Uterus (tissue), 4 donors: Measurements from ENCODE around the gene RASL12. TPM values are rescaled to one million over a fixed set of nuclear protein-coding genes. Genes with fewer than 3 reads are reported as not detected.

Experiments used
- DNase-seq, 2 donors: peaks; one replicate each; pipeline ENCODE4 v3.0.0-alpha.2; 2019 to 2020
- H3K27ac ChIP-seq, 2 donors: fragments of 200-600 bp; sonication (generic); 1 replicate in 1 of 2; 2 replicates in 1 of 2; pipeline ENCODE4 v1.5.1; 2016 to 2018
- H3K27me3 ChIP-seq, 2 donors: fragments of 200-600 bp; sonication (generic); one replicate each; pipeline ENCODE4 v1.5.1; 2018 to 2019; ENCODE audit warnings: control low read depth in 1 of 2
- H3K36me3 ChIP-seq, 2 donors: fragments of 200-600 bp; sonication (generic); one replicate each; pipeline ENCODE4 v1.5.1; 2019; ENCODE audit warnings: control low read depth in 1 of 2
- H3K4me1 ChIP-seq, 2 donors: fragments of 200-600 bp; sonication (generic); one replicate each; pipeline ENCODE4 v1.5.1; 2018 to 2019; ENCODE audit warnings: control low read depth in 1 of 2
- H3K4me3 ChIP-seq, 2 donors: fragments of 200-600 bp; sonication (generic); 1 replicate in 1 of 2; 2 replicates in 1 of 2; pipeline ENCODE4 v1.5.1; 2018 to 2019; ENCODE audit warnings: mild to moderate bottlenecking in 1 of 2
- H3K9me3 ChIP-seq, 2 donors: fragments of 200-600 bp; sonication (generic); one replicate each; pipeline ENCODE4 v1.5.1; 2019; ENCODE audit warnings: control low read depth in 1 of 2
- POLR2A ChIP-seq, 2 donors: fragments of 450-650 bp; IDR thresholded peaks; one replicate each; pipeline ENCODE4 v1.6.1; 2016; ENCODE audit warnings: antibody characterized with exemption in 2 of 2, mild to moderate bottlenecking in 1 of 2, moderate library complexity in 1 of 2
- intact Hi-C: fragments of 100-400 bp; cut with DNase I; formaldehyde crosslinking; loops from one replicate; pipeline ENCODE4 v1.15.1; 2023; ENCODE audit warnings: low total_unique reads
- total RNA-seq, 4 donors: library from RNA; depleted of rRNA in 3 of 4; stranded (reverse); fragments of >200 nt in 3 of 4; gene quantifications; one replicate each; pipeline versions ENCODE4 v1.1.0 to v1.2.4, GENCODE V29; 2014 to 2023
- TF ChIP-seq, protein P1 (sequence below), 4 experiments: fragments of 200-600 bp in 2 of 4; fragments of 450-650 bp in 2 of 4; sonication (generic) in 2 of 4; IDR thresholded peaks; one replicate each; pipeline ENCODE4 v1.5.1; 2016 to 2019; ENCODE audit warnings: antibody characterized with exemption in 4 of 4, mild to moderate bottlenecking in 2 of 4, moderate library complexity in 1 of 4
- donor health status: DM: yes; HTN: yes; CAD: no.

RASL12 gene
- total RNA-seq, 4 donors from 2014 or later, result 65.3 to 116 (median 76.6) TPM

- H3K4me3 ChIP-seq, result peak within 1 kb of the TSS; percentile 75 to 89
- DNase-seq, result peak; percentile 91 to 95
- no peaks in the 10 kb centered on the region for H3K4me1 ChIP-seq
- peak within 1 kb of the TSS; percentile 75 to 81 for H3K27ac ChIP-seq
- no peaks in the 10 kb centered on the region for H3K36me3 ChIP-seq
- H3K9me3 ChIP-seq, result no peaks in the 10 kb centered on the region
- TF ChIP-seq POLR2A (IDR thresholded peaks at IDR 0.05), result peak; percentile 94 to 95
- TF ChIP-seq, protein P1, sequence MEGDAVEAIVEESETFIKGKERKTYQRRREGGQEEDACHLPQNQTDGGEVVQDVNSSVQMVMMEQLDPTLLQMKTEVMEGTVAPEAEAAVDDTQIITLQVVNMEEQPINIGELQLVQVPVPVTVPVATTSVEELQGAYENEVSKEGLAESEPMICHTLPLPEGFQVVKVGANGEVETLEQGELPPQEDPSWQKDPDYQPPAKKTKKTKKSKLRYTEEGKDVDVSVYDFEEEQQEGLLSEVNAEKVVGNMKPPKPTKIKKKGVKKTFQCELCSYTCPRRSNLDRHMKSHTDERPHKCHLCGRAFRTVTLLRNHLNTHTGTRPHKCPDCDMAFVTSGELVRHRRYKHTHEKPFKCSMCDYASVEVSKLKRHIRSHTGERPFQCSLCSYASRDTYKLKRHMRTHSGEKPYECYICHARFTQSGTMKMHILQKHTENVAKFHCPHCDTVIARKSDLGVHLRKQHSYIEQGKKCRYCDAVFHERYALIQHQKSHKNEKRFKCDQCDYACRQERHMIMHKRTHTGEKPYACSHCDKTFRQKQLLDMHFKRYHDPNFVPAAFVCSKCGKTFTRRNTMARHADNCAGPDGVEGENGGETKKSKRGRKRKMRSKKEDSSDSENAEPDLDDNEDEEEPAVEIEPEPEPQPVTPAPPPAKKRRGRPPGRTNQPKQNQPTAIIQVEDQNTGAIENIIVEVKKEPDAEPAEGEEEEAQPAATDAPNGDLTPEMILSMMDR (IDR thresholded peaks at IDR 0.05), result peak; percentile 12 to 42 (median 20)
- intact Hi-C loops, result no loop called here
- no peaks in the 10 kb centered on the region for H3K27me3 ChIP-seq
Observed at GRCh38 chr15:65028921-65029735, 38.7 kb downstream of the RASL12 start, which contains the start of gene MTFMT. Gene MTFMT, minus strand, starts transcription at chr15:65029639. Its CDS starts 26 bp downstream, at chr15:65029613.

GRCh38 chr15:65028338-65028737, 39.5 kb downstream of the RASL12 start:
- peak overlapping the region; percentile 75 to 89 for H3K4me3 ChIP-seq
- peak overlapping the region in 1 of 2 donors; percentile 5 for H3K27ac ChIP-seq
- TF ChIP-seq POLR2A (IDR thresholded peaks at IDR 0.05), result no peak
- TF ChIP-seq, protein P1 (IDR thresholded peaks at IDR 0.05), result no peak
- no peaks in the 10 kb centered on the region for H3K4me1 ChIP-seq
- no peaks in the 10 kb centered on the region for H3K9me3 ChIP-seq
- no peak for DNase-seq
- no peaks in the 10 kb centered on the region for H3K27me3 ChIP-seq
- intact Hi-C loops, result no loop called here
- no peaks in the 10 kb centered on the region for H3K36me3 ChIP-seq

DNA sequence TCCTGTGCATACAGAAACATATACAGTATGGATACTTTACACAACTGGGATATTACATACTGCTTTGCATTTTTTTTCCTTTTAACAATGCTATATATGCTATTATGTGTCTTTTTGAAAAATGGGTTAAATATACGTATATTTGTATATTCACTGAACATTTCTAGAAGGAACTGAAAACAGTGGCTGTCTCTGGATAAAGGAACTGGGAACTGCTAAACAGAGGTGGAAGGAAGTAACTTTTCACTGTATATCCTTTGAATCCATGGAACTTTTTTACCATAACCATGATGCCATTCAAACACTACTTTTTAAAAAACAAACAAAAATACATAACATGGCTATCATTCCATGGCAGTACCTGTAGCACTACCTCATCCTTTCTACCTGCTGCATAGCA, 40.2 kb downstream of the RASL12 start:
- no peak for DNase-seq
- TF ChIP-seq POLR2A (IDR thresholded peaks at IDR 0.05), result no peak
- TF ChIP-seq, protein P1 (IDR thresholded peaks at IDR 0.05), result no peak
- Histone ChIP-seq H3K27ac (no peak overlapping the region), H3K4me1 (no peaks in the 10 kb centered on the region), H3K36me3 (no peaks in the 10 kb centered on the region), H3K9me3 (no peaks in the 10 kb centered on the region), H3K27me3 (no peaks in the 10 kb centered on the region), H3K4me3 (no peak overlapping the region)
- intact Hi-C loops, result no loop called here

- intact Hi-C loops, result no loop called here
Observed at GRCh38 chr15:65026756-65027155, 41.0 kb downstream of the RASL12 start.

GRCh38 chr15:65021488-65021887, 46.3 kb downstream of the RASL12 start:
- TF ChIP-seq POLR2A (IDR thresholded peaks at IDR 0.05), result no peak
- TF ChIP-seq, protein P1 (IDR thresholded peaks at IDR 0.05), result no peak
- Histone ChIP-seq H3K27ac (no peak overlapping the region), H3K9me3 (no peaks in the 10 kb centered on the region), H3K4me3 (no peak overlapping the region), H3K27me3 (no peaks in the 10 kb centered on the region), H3K4me1 (no peaks in the 10 kb centered on the region), H3K36me3 (no peaks in the 10 kb centered on the region)
- no peak for DNase-seq
- intact Hi-C loops, result no loop called here

More at GRCh38 chr15:65026756-65027155, 41.0 kb downstream of the RASL12 start:
- no peak for DNase-seq
- no peaks in the 10 kb centered on the region for H3K27me3 ChIP-seq
- TF ChIP-seq, protein P1 (IDR thresholded peaks at IDR 0.05), result no peak
- no peak overlapping the region for H3K4me3 ChIP-seq
- H3K36me3 ChIP-seq, result no peaks in the 10 kb centered on the region
- no peaks in the 10 kb centered on the region for H3K9me3 ChIP-seq
- H3K27ac ChIP-seq, result no peak overlapping the region
- H3K4me1 ChIP-seq, result no peaks in the 10 kb centered on the region
